Esophagus squamous epithelium (tissue), 5 donors: ENCODE measurements around the gene SERTAD1. TPM values are rescaled to one million over a fixed set of nuclear protein-coding genes. Genes with fewer than 3 reads are reported as not detected.

Experiments
- DNase-seq: peaks from one replicate; lab custom pipeline; 2025; lab: John Stamatoyannopoulos, UW
- H3K27ac ChIP-seq, 4 donors: fragments of 200-600 bp; sonication (generic); one replicate each; pipeline ENCODE4 v1.5.1; 2016 to 2019; ENCODE audit warnings: mild to moderate bottlenecking in 1 of 4
- H3K27me3 ChIP-seq, 4 donors: fragments of 200-600 bp; sonication (generic); 1 replicate in 3 of 4; 2 replicates in 1 of 4; pipeline versions ENCODE4 v1.5.1 to v1.6.0; 2017 to 2021; ENCODE audit warnings: antibody characterized with exemption in 1 of 4
- H3K36me3 ChIP-seq, 3 donors: fragments of 200-600 bp; sonication (generic); one replicate each; pipeline ENCODE4 v1.5.1; 2016 to 2019
- H3K4me1 ChIP-seq, 3 donors: fragments of 200-600 bp; sonication (generic); one replicate each; pipeline ENCODE4 v1.5.1; 2017 to 2019
- H3K4me3 ChIP-seq, 4 donors: fragments of 200-600 bp; sonication (generic); 1 replicate in 3 of 4; 2 replicates in 1 of 4; pipeline ENCODE4 v1.5.1; 2016 to 2019; ENCODE audit warnings: mild to moderate bottlenecking in 2 of 4, moderate library complexity in 1 of 4
- H3K9me3 ChIP-seq, 3 donors: fragments of 200-600 bp; sonication (generic); one replicate each; pipeline ENCODE4 v1.5.1; 2016 to 2019
- CTCF ChIP-seq, 6 experiments: fragments of 450-650 bp in 4 of 6; fragments of 200-600 bp in 2 of 6; sonication (generic) in 2 of 6; IDR thresholded peaks; one replicate each; pipeline ENCODE4 v1.5.1; 2016 to 2019; ENCODE audit warnings: antibody characterized with exemption in 6 of 6, mild to moderate bottlenecking in 4 of 6, moderate library complexity in 4 of 6
- POLR2A ChIP-seq, 4 donors: fragments of 450-650 bp; IDR thresholded peaks; one replicate each; pipeline ENCODE4 v1.6.1; 2017; ENCODE audit warnings: antibody characterized with exemption in 4 of 4, mild to moderate bottlenecking in 4 of 4, moderate library complexity in 3 of 4
- WGBS, 2 donors: methylation state at CpG; one replicate each; pipeline ENCODE4 v1.1.5; 2018; 5-methylcytosine and 5-hydroxymethylcytosine counted together
- intact Hi-C: fragments of 100-400 bp; cut with DNase I; formaldehyde crosslinking; loops from one replicate; pipeline ENCODE4 v1.15.0; 2022
- total RNA-seq, 4 donors: library from RNA; depleted of rRNA; stranded (reverse); fragments of >200 nt; gene quantifications; one replicate each; pipeline ENCODE4 v1.1.0, GENCODE V29; 2016
- donor health status: DM: yes; HTN: yes; CAD: no.

The SERTAD1 gene
- total RNA-seq, 4 donors from 2014 or later, result 10.2 to 24.9 (median 16.2) TPM

- DNase-seq, result no peak
- Histone ChIP-seq H3K27ac (peak overlapping the region; percentile 97 to 100 (median 100)), H3K4me1 (peaks cover 20 to 65% (median 36%) of the 10 kb centered on the region in 3 donors), H3K27me3 (no peaks in the 10 kb centered on the region), H3K36me3 (peaks cover 0 to 13% (median 7%) of the 10 kb centered on the region in 3 donors), H3K4me3 (peak overlapping the region; percentile 64 to 87 (median 79)), H3K9me3 (no peaks in the 10 kb centered on the region)
- WGBS, 2 donors, result 2 to 4% methylated on average over 30 to 40 of the region's 56 CpGs
- TF ChIP-seq CTCF (IDR thresholded peaks at IDR 0.05) (peak; percentile 89 to 98 (median 93)), POLR2A (IDR thresholded peaks at IDR 0.05) (peak in 3 of 4 donors; percentile 79 to 92 (median 81))
- intact Hi-C loops, result loop anchor here (10.0 kb wide), 1 partner anchor 184 kb away; the partner anchor contains the start of gene LTBP4
Measured at GRCh38 chr19:40420766-40421765, 4.7 kb downstream of the SERTAD1 start.

- Histone ChIP-seq H3K4me3 (peak overlapping the region; percentile 64 to 87 (median 79)), H3K27me3 (no peaks in the 10 kb centered on the region), H3K4me1 (peaks cover 20 to 66% (median 36%) of the 10 kb centered on the region in 3 donors), H3K9me3 (no peaks in the 10 kb centered on the region), H3K36me3 (peaks cover 0 to 13% (median 7%) of the 10 kb centered on the region in 3 donors), H3K27ac (peak overlapping the region; percentile 97 to 100 (median 100))
- intact Hi-C loops, result loop anchor here (10.0 kb wide), 1 partner anchor 184 kb away; the partner anchor contains the start of gene LTBP4
- 50 to 55% methylated on average over 14 of the region's 14 CpGs for WGBS, 2 donors
- TF ChIP-seq POLR2A (IDR thresholded peaks at IDR 0.05), result no peak
- no peak for TF ChIP-seq CTCF (IDR thresholded peaks at IDR 0.05)
- no peak for DNase-seq
Measured at GRCh38 chr19:40420451-40420765, 5.4 kb downstream of the SERTAD1 start.

- peaks cover 20 to 69% (median 36%) of the 10 kb centered on the region in 3 donors for H3K4me1 ChIP-seq
- TF ChIP-seq POLR2A (IDR thresholded peaks at IDR 0.05), result no peak
- no peak for TF ChIP-seq CTCF (IDR thresholded peaks at IDR 0.05)
- WGBS, 2 donors, result 90 to 94% methylated on average over 4 to 5 of the region's 5 CpGs
- intact Hi-C loops, result loop anchor here (10.0 kb wide), 1 partner anchor 185 kb away; the partner anchor contains the start of gene LTBP4
- DNase-seq, result no peak
- H3K27ac ChIP-seq, result peak overlapping the region in 1 of 4 donors; percentile 100
- H3K27me3 ChIP-seq, result no peaks in the 10 kb centered on the region
- no peak overlapping the region for H3K4me3 ChIP-seq
- no peaks in the 10 kb centered on the region for H3K9me3 ChIP-seq
- peaks cover 0 to 13% (median 7%) of the 10 kb centered on the region in 3 donors for H3K36me3 ChIP-seq
Measured at GRCh38 chr19:40419780-40420179, 6.0 kb downstream of the SERTAD1 start.

- 72 to 73% methylated on average over 5 of the region's 5 CpGs for WGBS, 2 donors
- TF ChIP-seq CTCF (IDR thresholded peaks at IDR 0.05) (no peak), POLR2A (IDR thresholded peaks at IDR 0.05) (no peak)
- no peaks in the 10 kb centered on the region for H3K9me3 ChIP-seq
- intact Hi-C loops, result no loop called here
- H3K27me3 ChIP-seq, result no peaks in the 10 kb centered on the region
- no peak for DNase-seq
- no peak overlapping the region for H3K4me3 ChIP-seq
- H3K27ac ChIP-seq, result no peak overlapping the region
- peaks cover 0 to 13% (median 7%) of the 10 kb centered on the region in 3 donors for H3K36me3 ChIP-seq
- peaks cover 20 to 66% (median 30%) of the 10 kb centered on the region in 3 donors for H3K4me1 ChIP-seq
Measured at GRCh38 chr19:40419066-40419612, 6.7 kb downstream of the SERTAD1 start.
